ENCODE data around the gene TMEFF1.

DNA sequence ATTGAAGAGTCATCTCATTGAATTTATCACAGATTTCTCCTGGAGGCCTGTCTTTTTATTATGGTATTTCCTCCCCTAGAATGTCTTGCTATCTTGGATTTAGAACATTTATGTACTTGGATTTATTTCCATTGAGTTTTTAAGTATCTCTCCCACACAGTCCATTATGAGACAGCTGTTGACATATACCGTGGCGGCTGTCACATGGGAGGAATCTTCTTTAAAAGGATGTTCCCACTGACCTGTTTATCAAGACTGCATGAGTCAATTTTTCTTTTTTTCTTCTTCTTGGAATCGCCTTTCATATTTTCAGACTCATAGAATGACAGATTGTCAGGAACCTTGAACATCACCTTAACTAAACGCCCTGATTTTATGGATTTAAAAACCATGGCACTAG, 102.1 kb downstream of the TMEFF1 start:
- TF ChIP-seq, protein P1, sequence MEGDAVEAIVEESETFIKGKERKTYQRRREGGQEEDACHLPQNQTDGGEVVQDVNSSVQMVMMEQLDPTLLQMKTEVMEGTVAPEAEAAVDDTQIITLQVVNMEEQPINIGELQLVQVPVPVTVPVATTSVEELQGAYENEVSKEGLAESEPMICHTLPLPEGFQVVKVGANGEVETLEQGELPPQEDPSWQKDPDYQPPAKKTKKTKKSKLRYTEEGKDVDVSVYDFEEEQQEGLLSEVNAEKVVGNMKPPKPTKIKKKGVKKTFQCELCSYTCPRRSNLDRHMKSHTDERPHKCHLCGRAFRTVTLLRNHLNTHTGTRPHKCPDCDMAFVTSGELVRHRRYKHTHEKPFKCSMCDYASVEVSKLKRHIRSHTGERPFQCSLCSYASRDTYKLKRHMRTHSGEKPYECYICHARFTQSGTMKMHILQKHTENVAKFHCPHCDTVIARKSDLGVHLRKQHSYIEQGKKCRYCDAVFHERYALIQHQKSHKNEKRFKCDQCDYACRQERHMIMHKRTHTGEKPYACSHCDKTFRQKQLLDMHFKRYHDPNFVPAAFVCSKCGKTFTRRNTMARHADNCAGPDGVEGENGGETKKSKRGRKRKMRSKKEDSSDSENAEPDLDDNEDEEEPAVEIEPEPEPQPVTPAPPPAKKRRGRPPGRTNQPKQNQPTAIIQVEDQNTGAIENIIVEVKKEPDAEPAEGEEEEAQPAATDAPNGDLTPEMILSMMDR (optimal IDR thresholded peaks at IDR 0.05 in 1 of 3, IDR thresholded peaks at IDR 0.05 in 1 of 3, conservative IDR thresholded peaks at IDR 0.05 in 1 of 3; ENCODE audit: extremely low read depth in 1 of 3, insufficient read depth in 2 of 3, low read length in 3 of 3) = no peak
- no peak for TF ChIP-seq EZH2 (IDR thresholded peaks at IDR 0.05; ENCODE audit: low read length)
